ENCODE results near the gene LRRC15.

- no peak for TF ChIP-seq POLR2A (IDR thresholded peaks at IDR 0.05; ENCODE audit: low read length)
- TF ChIP-seq GATA1 (IDR thresholded peaks at IDR 0.05; ENCODE audit: low read depth, low read length) = no peak
Observed at GRCh38 chr3:194357681-194358080, 11.9 kb downstream of the LRRC15 start.
